Left ventricle myocardium inferior (tissue), 1 donor: Measurements from ENCODE around the gene ZNF438. TPM values are rescaled to one million over a fixed set of nuclear protein-coding genes. Genes with fewer than 3 reads are reported as not detected.

Source experiments
- DNase-seq: peaks from one replicate; pipeline ENCODE4 v3.0.0-alpha.2; 2020
- H3K27ac ChIP-seq: fragments of 200-600 bp; replicated peaks from 2 replicates; pipeline ENCODE4 v1.8.0; 2021
- H3K27me3 ChIP-seq: fragments of 200-600 bp; 2 replicates; pipeline ENCODE4 v1.8.0; 2021; ENCODE audit warnings: low read depth
- H3K36me3 ChIP-seq: fragments of 200-600 bp; 2 replicates; pipeline ENCODE4 v1.8.0; 2021
- H3K4me1 ChIP-seq: fragments of 200-600 bp; 2 replicates; pipeline ENCODE4 v1.8.0; 2021
- H3K4me3 ChIP-seq: fragments of 200-600 bp; 2 replicates; pipeline ENCODE4 v1.8.0; 2021; ENCODE audit warnings: mild to moderate bottlenecking, moderate library complexity
- H3K9me3 ChIP-seq: fragments of 200-600 bp; replicated peaks from 2 replicates; pipeline ENCODE4 v1.8.0; 2021
- CTCF ChIP-seq: fragments of 200-600 bp; IDR thresholded peaks from 2 replicates; pipeline ENCODE4 v1.8.0; 2021; ENCODE audit warnings: antibody characterized with exemption, mild to moderate bottlenecking, borderline replicate concordance
- intact Hi-C: fragments of 100-400 bp; cut with micrococcal nuclease; formaldehyde crosslinking; loops from one replicate; pipeline ENCODE4 v1.11.0; 2022
- total RNA-seq: library from RNA; stranded (reverse); fragmentation: NEBNext Ultra II Directional; extraction: Animal tissue kit (Norgen Biotek cat#: 25700); gene quantifications from one replicate; pipeline ENCODE4 v1.2.1, GENCODE V29; 2021
- donor health status: DM: no; HTN: yes; CAD: no; lungs with severe emphysema.

ZNF438 gene
- total RNA-seq, 1 donor from 2014 or later: 13.2 TPM

GRCh38 chr10:31070025-31070424 is 38.4 kb upstream of the ZNF438 start:
- H3K27me3 ChIP-seq: no peaks in the 10 kb centered on the region
- H3K27ac ChIP-seq: peak overlapping the region; percentile 66
- intact Hi-C loops: no loop called here
- no peak overlapping the region for H3K4me3 ChIP-seq
- H3K4me1 ChIP-seq: peaks cover 41% of the 10 kb centered on the region
- TF ChIP-seq CTCF: no peak
- H3K9me3 ChIP-seq: no peaks in the 10 kb centered on the region
- DNase-seq: no peak
- H3K36me3 ChIP-seq: no peaks in the 10 kb centered on the region

GRCh38 chr10:31069411-31069810 is 37.7 kb upstream of the ZNF438 start:
- Histone ChIP-seq H3K4me3 (no peak overlapping the region), H3K36me3 (no peaks in the 10 kb centered on the region), H3K9me3 (no peaks in the 10 kb centered on the region), H3K4me1 (peaks cover 37% of the 10 kb centered on the region), H3K27me3 (no peaks in the 10 kb centered on the region), H3K27ac (peak overlapping the region; percentile 66)
- intact Hi-C loops: no loop called here
- no peak for TF ChIP-seq CTCF
- DNase-seq: no peak

- intact Hi-C loops: no loop called here
- no peaks in the 10 kb centered on the region for H3K9me3 ChIP-seq
- H3K4me3 ChIP-seq: no peak overlapping the region
- H3K27ac ChIP-seq: peak overlapping the region; percentile 79
- H3K27me3 ChIP-seq: no peaks in the 10 kb centered on the region
- DNase-seq: peak; percentile 22
- H3K36me3 ChIP-seq: no peaks in the 10 kb centered on the region
- no peak for TF ChIP-seq CTCF
- peaks cover 23% of the 10 kb centered on the region for H3K4me1 ChIP-seq
These were observed 32.7 kb upstream of the ZNF438 start for GRCh38 chr10:31064348-31064747.

GRCh38 chr10:31063841-31064240 is 32.2 kb upstream of the ZNF438 start:
- TF ChIP-seq CTCF: no peak

GRCh38 chr10:31062856-31063255 is 31.2 kb upstream of the ZNF438 start:
- intact Hi-C loops: no loop called here
- H3K27me3 ChIP-seq: no peaks in the 10 kb centered on the region
- peaks cover 23% of the 10 kb centered on the region for H3K4me1 ChIP-seq
- H3K27ac ChIP-seq: peak overlapping the region; percentile 79
- no peak for DNase-seq
- H3K4me3 ChIP-seq: no peak overlapping the region
- TF ChIP-seq CTCF: no peak
- no peaks in the 10 kb centered on the region for H3K36me3 ChIP-seq
- no peaks in the 10 kb centered on the region for H3K9me3 ChIP-seq

More at GRCh38 chr10:31063841-31064240, 32.2 kb upstream of the ZNF438 start:
- no peak for DNase-seq
- Histone ChIP-seq H3K36me3 (no peaks in the 10 kb centered on the region), H3K27ac (peak overlapping the region; percentile 79), H3K4me1 (peaks cover 23% of the 10 kb centered on the region), H3K27me3 (no peaks in the 10 kb centered on the region), H3K9me3 (no peaks in the 10 kb centered on the region), H3K4me3 (no peak overlapping the region)
- intact Hi-C loops: no loop called here

GRCh38 chr10:31061941-31062340 is 30.3 kb upstream of the ZNF438 start:
- Histone ChIP-seq H3K27me3 (no peaks in the 10 kb centered on the region), H3K36me3 (no peaks in the 10 kb centered on the region), H3K4me1 (peaks cover 23% of the 10 kb centered on the region), H3K4me3 (no peak overlapping the region), H3K27ac (peak overlapping the region; percentile 79), H3K9me3 (no peaks in the 10 kb centered on the region)
- intact Hi-C loops: no loop called here
- no peak for DNase-seq
- no peak for TF ChIP-seq CTCF
